Vagina (tissue), 2 donors: ENCODE results near the gene MEGF9. TPM values are rescaled to one million over a fixed set of nuclear protein-coding genes. Genes with fewer than 3 reads are reported as not detected.
A peak's percentile ranks its signal among the peaks of the same experiment; 100 is the strongest.

ENCODE experiments used
- DNase-seq, 2 donors: peaks; one replicate each; pipeline ENCODE4 v3.0.0-alpha.2; 2017; ENCODE audit errors: extremely low spot score in 2 of 2
- H3K27ac ChIP-seq: fragments of 200-600 bp; sonication (generic); one replicate; pipeline ENCODE4 v1.5.1; 2019
- H3K27me3 ChIP-seq: fragments of 200-600 bp; sonication (generic); one replicate; pipeline ENCODE4 v1.5.1; 2019
- H3K36me3 ChIP-seq, 2 donors: fragments of 200-600 bp; sonication (generic); one replicate each; pipeline ENCODE4 v1.5.1; 2017 to 2019
- H3K4me1 ChIP-seq: fragments of 200-600 bp; sonication (generic); one replicate; pipeline ENCODE4 v1.5.1; 2019
- H3K4me3 ChIP-seq, 2 donors: fragments of 200-600 bp; sonication (generic); 1 replicate in 1 of 2; 2 replicates in 1 of 2; pipeline ENCODE4 v1.5.1; 2016 to 2019
- H3K9me3 ChIP-seq: fragments of 200-600 bp; sonication (generic); one replicate; pipeline ENCODE4 v1.5.1; 2019
- POLR2A ChIP-seq, 2 donors: fragments of 450-650 bp; IDR thresholded peaks; one replicate each; pipeline ENCODE4 v1.6.1; 2017; ENCODE audit warnings: antibody characterized with exemption in 2 of 2, mild to moderate bottlenecking in 2 of 2, moderate library complexity in 2 of 2
- POLR2AphosphoS5 ChIP-seq, 2 donors: sonication (generic); formaldehyde crosslinking; IDR thresholded peaks; one replicate each; pipeline ENCODE4 v1.9.0; 2017; ENCODE audit warnings: antibody characterized with exemption in 2 of 2, mild to moderate bottlenecking in 2 of 2, low read depth in 1 of 2; ENCODE audit not compliant: insufficient read depth in 1 of 2
- intact Hi-C: fragments of 100-400 bp; cut with DNase I; formaldehyde crosslinking; loops from one replicate; pipeline ENCODE4 v1.15.1; 2023
- total RNA-seq: library from RNA; depleted of rRNA; stranded (reverse); fragments of >200 nt; gene quantifications from one replicate; pipeline ENCODE4 v1.2.3, GENCODE V29; 2016
- TF ChIP-seq, protein P1 (sequence below), 3 experiments: fragments of 450-650 bp in 2 of 3; fragments of 200-600 bp in 1 of 3; sonication (generic) in 1 of 3; IDR thresholded peaks; one replicate each; pipeline ENCODE4 v1.5.1; 2017 to 2019; ENCODE audit warnings: antibody characterized with exemption in 3 of 3, mild to moderate bottlenecking in 2 of 3, moderate library complexity in 2 of 3

MEGF9 gene
- total RNA-seq, 1 donor from 2014 or later, result 17.7 TPM

DNA sequence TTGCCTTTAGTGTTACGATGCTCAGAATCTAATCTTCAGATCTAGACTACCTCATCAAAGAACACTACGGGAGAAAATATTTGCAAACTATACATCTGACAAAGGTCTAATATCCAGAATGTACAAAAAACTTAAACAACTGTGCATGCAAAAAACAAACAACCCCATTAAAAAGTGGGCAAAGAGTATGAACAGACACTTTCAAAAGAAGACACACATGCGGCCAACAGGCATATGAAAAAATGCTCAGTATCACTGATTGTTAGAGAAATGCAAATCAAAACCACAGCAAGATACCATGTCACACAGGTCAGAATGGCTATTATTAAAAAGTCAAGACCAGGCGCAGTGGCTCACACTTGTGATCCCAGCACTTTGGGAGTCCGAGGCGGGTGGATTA lies 31.0 kb upstream of the MEGF9 start:
- no peaks in the 10 kb centered on the region for H3K36me3 ChIP-seq
- no peaks in the 10 kb centered on the region for H3K27me3 ChIP-seq
- H3K9me3 ChIP-seq, result no peaks in the 10 kb centered on the region
- no peaks in the 10 kb centered on the region for H3K4me1 ChIP-seq
- TF ChIP-seq, protein P1, sequence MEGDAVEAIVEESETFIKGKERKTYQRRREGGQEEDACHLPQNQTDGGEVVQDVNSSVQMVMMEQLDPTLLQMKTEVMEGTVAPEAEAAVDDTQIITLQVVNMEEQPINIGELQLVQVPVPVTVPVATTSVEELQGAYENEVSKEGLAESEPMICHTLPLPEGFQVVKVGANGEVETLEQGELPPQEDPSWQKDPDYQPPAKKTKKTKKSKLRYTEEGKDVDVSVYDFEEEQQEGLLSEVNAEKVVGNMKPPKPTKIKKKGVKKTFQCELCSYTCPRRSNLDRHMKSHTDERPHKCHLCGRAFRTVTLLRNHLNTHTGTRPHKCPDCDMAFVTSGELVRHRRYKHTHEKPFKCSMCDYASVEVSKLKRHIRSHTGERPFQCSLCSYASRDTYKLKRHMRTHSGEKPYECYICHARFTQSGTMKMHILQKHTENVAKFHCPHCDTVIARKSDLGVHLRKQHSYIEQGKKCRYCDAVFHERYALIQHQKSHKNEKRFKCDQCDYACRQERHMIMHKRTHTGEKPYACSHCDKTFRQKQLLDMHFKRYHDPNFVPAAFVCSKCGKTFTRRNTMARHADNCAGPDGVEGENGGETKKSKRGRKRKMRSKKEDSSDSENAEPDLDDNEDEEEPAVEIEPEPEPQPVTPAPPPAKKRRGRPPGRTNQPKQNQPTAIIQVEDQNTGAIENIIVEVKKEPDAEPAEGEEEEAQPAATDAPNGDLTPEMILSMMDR (IDR thresholded peaks at IDR 0.05), result no peak
- TF ChIP-seq POLR2AphosphoS5 (IDR thresholded peaks at IDR 0.05; ENCODE audit: insufficient read depth in 1 of 2, low read depth in 1 of 2) (no peak), POLR2A (IDR thresholded peaks at IDR 0.05) (no peak)
- H3K4me3 ChIP-seq, result no peak overlapping the region
- no peak overlapping the region for H3K27ac ChIP-seq
- intact Hi-C loops, result no loop called here
- no peak for DNase-seq

DNA sequence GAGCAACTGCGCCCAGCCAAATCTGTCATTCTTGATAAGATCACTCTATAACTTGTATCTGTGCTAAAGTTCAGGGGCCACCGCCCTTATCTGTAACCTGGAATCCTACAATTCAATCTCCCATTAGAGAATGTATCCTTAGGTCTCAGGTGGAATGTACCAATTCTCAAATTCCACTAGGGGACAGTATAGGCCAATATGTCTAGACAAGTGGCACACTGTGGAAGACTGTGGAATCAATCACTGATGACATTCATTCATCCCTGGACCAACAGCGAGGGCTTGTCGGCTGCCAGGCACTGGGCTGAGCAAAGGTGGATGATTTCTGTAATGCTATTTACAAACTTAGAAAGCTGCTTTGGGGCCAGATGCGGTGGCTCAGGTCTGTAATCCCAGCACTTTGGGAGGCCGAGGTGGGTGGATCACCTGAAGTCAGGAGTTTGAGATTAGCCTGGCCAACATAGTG lies 28.7 kb upstream of the MEGF9 start:
- H3K9me3 ChIP-seq, result no peaks in the 10 kb centered on the region
- TF ChIP-seq, protein P1 (IDR thresholded peaks at IDR 0.05), result peak in 1 of 3 experiments; percentile 30
- TF ChIP-seq POLR2A (IDR thresholded peaks at IDR 0.05), result no peak
- no peak overlapping the region for H3K4me3 ChIP-seq
- no peaks in the 10 kb centered on the region for H3K4me1 ChIP-seq
- no peaks in the 10 kb centered on the region for H3K27me3 ChIP-seq
- H3K36me3 ChIP-seq, result no peaks in the 10 kb centered on the region
- DNase-seq, result no peak
- intact Hi-C loops, result no loop called here
- H3K27ac ChIP-seq, result no peak overlapping the region

DNA sequence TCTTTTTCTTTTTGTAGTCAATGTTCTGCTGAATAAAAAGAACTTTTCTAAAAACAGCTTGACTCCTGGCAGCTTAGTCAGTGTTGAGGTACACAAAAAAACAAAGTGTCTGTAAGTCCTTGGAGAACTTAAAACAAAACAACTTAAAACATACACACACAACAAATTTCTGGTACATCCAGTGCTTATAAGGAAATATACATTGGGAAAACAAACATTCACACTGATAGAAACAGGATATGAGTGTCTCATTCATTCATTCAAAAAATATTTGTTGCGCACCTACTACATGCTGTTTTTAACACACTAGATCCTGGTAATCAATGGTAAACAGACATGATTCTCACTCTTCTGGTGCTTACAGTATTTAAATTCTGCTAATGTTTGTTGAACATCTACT lies 27.4 kb upstream of the MEGF9 start:
- no peaks in the 10 kb centered on the region for H3K9me3 ChIP-seq
- no peak overlapping the region for H3K27ac ChIP-seq
- H3K4me1 ChIP-seq, result no peaks in the 10 kb centered on the region
- no peaks in the 10 kb centered on the region for H3K27me3 ChIP-seq
- intact Hi-C loops, result no loop called here
- TF ChIP-seq POLR2A (IDR thresholded peaks at IDR 0.05) (no peak), POLR2AphosphoS5 (IDR thresholded peaks at IDR 0.05; ENCODE audit: insufficient read depth in 1 of 2, low read depth in 1 of 2) (no peak)
- TF ChIP-seq, protein P1 (IDR thresholded peaks at IDR 0.05), result no peak
- no peaks in the 10 kb centered on the region for H3K36me3 ChIP-seq
- no peak overlapping the region for H3K4me3 ChIP-seq
- DNase-seq, result no peak

DNA sequence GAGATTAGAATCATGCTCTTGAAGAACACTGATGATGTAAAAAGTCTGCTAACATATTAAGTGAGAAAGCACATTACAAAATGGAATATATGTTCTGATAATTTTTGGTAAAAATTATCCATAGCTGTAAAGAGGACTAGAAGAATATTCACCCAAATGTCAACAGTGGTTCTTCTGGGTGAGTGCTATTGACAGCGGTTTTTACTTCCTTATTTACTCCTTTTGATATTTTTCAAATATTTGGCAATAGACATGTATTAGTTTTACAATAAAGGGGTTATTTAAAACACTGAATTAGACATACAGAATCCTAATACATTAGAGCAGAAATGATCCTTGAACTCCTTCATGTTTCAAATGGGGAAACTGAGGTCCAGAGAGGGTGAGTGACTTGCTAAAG lies 26.9 kb upstream of the MEGF9 start:
- no peaks in the 10 kb centered on the region for H3K9me3 ChIP-seq
- TF ChIP-seq, protein P1 (IDR thresholded peaks at IDR 0.05), result no peak
- no peak for TF ChIP-seq POLR2AphosphoS5 (IDR thresholded peaks at IDR 0.05; ENCODE audit: insufficient read depth in 1 of 2, low read depth in 1 of 2)
- no peak for TF ChIP-seq POLR2A (IDR thresholded peaks at IDR 0.05)
- DNase-seq, result no peak
- no peak overlapping the region for H3K27ac ChIP-seq
- H3K4me1 ChIP-seq, result no peaks in the 10 kb centered on the region
- no peak overlapping the region for H3K4me3 ChIP-seq
- no peaks in the 10 kb centered on the region for H3K36me3 ChIP-seq
- H3K27me3 ChIP-seq, result no peaks in the 10 kb centered on the region
- intact Hi-C loops, result no loop called here

DNA sequence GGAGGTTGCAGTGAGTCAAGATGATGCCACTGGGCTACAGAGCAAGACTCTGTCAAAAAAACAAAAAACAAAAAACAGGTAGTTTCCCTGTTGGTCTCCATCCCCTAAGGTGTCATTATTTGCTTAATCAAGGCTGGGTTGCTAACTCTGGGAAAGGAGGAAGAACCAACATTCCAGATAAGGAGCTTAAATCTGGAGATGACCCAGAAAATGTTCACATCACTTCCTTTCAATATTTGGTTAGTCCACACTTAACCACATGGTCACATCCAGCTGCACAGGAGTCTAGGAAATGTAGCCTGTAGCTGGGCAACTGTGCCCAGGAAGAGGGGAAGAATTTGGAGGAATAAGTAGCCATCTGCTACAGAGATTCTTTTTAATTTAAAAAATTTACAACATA lies 25.9 kb upstream of the MEGF9 start:
- DNase-seq, result no peak
- intact Hi-C loops, result no loop called here
- no peak overlapping the region for H3K4me3 ChIP-seq
- TF ChIP-seq POLR2A (IDR thresholded peaks at IDR 0.05), result no peak
- no peak for TF ChIP-seq POLR2AphosphoS5 (IDR thresholded peaks at IDR 0.05; ENCODE audit: insufficient read depth in 1 of 2, low read depth in 1 of 2)
- TF ChIP-seq, protein P1 (IDR thresholded peaks at IDR 0.05), result no peak
- no peak overlapping the region for H3K27ac ChIP-seq
- H3K27me3 ChIP-seq, result no peaks in the 10 kb centered on the region
- no peaks in the 10 kb centered on the region for H3K36me3 ChIP-seq
- H3K4me1 ChIP-seq, result no peaks in the 10 kb centered on the region
- no peaks in the 10 kb centered on the region for H3K9me3 ChIP-seq
